Measurements from ENCODE around the gene ANKRD63.

The ANKRD63 gene

GRCh38 chr15:40263024-40263754 lies 19.7 kb downstream of the ANKRD63 start:
- DNase-seq (ENCODE audit: low read depth in 2 of 2, low spot score in 1 of 2), result no peak

DNA sequence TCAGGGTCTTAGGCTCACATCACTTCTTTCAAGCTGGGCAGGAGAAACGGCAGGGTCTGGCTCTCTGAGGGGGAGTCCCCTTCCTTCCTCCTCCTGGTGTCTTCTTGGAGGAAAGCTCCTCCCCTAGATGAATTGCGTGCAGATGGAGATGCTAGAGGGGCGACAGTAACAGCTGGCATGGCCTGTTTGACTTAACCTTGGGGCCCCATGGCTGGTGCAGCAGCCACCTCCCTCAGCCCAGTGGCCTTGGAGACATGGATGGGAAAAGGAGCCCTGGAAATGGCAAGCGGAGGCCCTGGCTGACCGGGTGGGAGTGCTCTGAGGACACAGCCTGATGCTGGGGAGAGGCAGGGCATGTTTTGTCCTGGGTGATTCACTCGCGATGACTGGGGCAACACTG lies 23.8 kb downstream of the ANKRD63 start:
- DNase-seq (ENCODE audit: low read depth in 2 of 2, low spot score in 1 of 2), result no peak

DNA sequence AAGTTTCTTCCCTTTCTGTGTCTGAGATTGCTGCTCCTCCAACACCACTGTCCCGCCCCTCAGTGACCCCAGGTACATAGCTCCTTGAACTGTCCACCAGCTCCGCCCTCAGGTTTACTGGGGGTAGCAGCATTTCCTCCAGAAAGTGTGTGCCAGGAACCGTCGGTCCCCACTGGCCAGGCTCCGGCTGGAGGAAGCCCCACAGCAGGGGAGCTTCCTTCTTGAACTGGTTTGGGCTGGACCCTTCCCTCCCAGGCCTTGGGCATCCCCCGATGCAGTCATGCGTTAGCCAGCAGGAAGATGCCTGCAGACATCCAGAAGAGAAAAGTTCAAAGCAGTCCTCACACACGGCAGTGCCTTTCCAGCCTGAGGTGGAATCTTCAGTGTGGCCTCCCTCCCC lies 24.3 kb downstream of the ANKRD63 start:
- no peak for DNase-seq (ENCODE audit: low read depth in 2 of 2, low spot score in 1 of 2)

- DNase-seq (ENCODE audit: low read depth in 2 of 2, low spot score in 1 of 2), result no peak
Observed at GRCh38 chr15:40257656-40258450, 25.0 kb downstream of the ANKRD63 start.

DNA sequence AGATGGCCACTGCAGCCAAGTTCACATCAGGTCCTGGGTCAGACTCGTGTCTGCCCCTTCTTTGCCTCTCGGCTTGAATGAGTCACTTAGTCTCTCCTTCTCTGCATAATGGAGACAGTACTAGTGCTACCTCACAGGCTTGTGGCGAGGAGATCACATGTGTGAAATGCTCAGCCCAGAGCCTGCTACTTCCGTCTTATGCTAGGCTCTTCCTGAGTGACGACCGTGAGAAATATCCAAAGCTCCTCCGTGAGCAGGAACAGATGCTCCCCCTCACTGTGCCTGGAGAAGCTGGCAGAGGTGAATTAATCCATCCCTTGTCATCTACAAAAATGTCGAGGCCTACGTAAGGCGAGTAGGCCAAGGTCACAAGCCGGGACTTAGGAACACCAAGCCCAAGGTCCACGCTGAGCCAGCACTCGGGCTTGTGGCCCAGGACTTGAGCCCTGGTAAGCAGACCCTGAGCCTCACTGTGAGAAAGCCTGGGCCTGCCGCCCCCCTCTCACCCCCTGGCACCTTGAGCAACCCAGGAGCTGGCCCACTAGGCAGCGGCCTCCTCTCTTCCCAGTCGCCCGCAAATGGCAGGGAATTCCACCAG lies 26.1 kb downstream of the ANKRD63 start:
- no peak for DNase-seq (ENCODE audit: low read depth in 2 of 2, low spot score in 1 of 2)

DNA sequence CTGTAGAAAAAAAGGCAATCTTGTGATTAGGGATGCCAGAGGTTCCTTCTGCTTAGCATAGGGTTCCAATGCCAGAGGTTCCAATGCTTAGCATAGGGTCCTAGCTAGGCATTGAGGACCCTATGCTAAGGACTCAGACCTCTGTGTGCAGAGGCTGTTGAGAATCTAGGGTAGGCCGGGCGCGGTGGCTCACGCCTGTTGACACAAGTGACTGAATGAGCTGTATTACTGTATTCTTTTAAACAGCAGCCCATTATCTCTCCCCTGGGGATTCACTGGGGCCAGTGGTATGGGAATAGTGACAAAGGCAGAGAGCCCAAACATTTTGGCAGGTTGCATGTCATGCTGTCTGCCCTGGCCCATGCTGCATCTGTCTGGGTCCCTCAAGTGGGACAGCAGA lies 27.8 kb downstream of the ANKRD63 start:
- no peak for DNase-seq (ENCODE audit: low read depth in 2 of 2, low spot score in 1 of 2)

DNA sequence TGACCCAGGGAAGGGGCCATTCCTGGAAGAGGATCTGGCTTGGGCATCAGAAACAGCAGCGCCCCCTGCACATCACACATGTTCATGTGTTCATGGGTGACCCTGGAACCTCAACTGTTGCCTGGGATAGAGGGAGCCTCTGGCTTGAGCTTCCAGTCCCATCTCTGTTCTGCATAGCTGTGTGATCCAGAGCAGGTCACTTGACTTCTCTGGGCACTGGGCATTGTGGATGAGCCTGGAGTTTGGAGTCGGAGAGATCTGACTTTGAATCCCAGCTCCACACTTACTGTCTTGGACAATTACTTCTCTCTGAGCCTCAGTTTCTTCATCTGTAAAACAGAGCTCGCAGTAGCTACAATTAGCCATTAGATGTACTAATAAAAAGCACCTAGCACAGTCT lies 28.4 kb downstream of the ANKRD63 start:
- no peak for DNase-seq (ENCODE audit: low read depth in 2 of 2, low spot score in 1 of 2)

DNA sequence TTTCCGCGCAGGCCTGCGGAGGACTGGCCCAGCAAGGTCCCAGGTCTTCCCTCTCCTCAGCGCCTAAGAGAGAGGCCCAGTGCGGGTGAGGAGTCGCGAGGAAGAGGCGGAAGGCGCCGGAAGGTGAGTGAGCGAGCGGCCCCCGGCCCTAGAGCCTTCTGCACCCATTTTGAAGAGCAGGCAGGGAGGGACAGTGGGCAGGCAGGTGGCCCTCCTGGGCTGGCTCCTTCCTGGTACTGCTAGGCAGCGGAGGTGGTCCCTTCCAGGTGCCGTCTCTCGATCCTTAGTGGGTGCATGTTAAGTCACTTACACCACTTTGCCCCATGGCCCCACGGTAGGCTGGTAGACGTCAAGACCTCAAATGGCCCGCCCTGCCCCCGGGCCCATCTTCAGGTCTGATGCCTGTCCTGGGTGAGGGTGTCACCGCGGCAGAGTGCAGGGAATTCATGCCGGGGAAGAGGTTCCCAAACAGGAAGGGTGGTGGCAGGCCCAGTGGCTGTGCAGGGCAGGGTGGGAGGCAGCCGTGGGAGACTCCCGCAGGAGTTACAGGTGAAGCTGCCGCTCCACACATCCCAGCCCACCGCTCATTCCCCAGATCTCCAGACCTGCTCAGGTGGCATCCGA lies 29.6 kb downstream of the ANKRD63 start:
- no peak for DNase-seq (ENCODE audit: low read depth in 2 of 2, low spot score in 1 of 2)

GRCh38 chr15:40252438-40253166 lies 30.3 kb downstream of the ANKRD63 start:
- no peak for DNase-seq (ENCODE audit: low read depth in 2 of 2, low spot score in 1 of 2)

DNA sequence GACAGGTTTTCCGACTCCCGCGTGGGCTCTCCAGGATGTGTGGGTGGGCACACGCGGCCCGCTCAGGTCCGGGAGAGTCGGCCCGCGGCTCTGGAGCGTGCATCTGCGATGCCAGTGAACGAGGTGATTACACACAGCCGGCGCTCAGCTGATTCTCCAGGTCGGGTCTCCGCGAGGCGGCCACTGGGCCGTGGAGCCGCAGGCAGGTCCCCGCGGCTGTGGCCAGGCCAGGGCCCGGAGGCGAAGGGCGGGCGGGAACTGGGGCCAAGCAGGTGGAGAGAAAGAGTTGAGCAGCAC lies 30.8 kb downstream of the ANKRD63 start:
- no peak for DNase-seq (ENCODE audit: low read depth in 2 of 2, low spot score in 1 of 2)

DNA sequence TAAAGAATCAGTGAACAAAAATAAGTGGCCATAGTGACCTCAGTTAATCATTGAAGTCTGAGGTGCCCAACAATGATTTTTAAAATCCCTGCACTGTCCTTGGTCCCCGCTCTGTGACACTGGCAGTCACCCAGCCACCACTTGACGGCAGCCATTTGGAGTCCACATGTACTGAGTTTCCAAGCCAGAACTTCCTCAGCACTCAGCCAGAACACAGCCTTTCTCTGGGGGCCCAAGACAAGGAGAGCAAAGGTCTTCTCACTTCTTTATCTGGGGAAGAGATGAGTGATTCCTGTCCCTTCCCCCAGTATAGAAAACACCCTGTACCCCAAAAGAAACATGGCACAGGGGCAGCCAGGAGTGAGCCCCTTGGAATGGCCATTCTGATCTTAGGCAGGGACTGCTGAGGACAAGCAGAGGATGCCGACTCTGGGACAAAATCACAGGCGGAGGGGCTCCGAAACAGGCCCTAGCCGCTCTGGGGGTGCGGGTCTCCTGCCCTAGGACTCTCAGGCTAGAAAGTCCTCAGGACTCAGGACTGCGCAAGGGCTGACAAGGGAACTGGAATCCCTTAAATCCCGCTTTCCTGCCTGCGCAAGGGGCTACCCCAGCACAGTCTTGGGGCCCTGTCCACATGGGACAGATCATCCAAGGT lies 31.3 kb downstream of the ANKRD63 start:
- no peak for DNase-seq (ENCODE audit: low read depth in 2 of 2, low spot score in 1 of 2)

DNA sequence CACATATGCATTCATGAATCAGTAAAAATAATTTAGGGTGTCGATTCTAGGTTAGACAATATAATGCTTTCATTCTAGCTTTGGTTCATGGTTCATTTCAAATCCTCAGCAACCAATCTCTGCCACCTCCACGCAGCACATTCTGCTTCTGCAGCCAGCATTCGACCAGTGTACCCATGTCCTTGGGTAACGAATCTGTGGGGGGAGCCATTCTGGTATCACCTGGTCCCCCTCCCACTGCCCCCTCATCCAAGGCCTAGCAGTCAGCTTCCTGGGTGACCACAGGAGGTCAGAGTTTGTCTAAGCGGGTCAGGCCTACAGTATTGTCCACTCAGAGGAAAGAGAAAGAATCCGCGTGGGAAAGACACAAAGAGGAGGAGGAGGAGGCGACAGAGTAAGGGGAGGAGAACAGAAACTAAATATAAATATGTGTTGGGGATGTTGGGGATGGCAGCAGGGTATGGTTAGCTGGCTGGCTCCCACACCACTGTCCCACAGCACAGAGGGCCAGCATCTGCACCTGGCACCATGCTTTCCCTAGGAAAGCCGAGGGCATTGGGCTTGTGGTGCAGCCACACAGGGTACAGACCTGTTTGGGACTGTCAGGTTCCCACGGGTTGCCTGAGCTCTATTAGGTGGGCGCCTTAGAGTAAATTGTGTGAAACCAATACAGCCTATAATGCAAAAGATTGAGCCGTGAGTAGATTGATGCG lies 31.9 kb downstream of the ANKRD63 start:
- DNase-seq (ENCODE audit: low read depth in 2 of 2, low spot score in 1 of 2), result no peak

DNA sequence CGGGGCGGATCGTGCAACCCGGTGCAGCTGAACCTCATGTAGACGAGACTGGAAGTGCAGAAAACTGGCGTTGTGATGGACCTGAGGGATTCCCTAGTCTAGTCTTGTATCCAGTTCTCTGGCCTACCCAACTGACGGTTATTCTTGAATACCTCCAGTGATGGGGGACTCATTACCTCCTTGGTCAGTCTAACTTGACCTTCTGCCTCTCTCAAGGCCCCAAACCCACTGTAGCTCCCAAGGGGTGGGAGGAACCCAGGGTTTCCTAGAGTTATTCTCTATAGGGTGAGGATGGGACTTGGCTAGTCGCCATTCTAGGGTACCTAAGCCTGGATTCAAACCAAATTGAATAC lies 32.6 kb downstream of the ANKRD63 start:
- DNase-seq (ENCODE audit: low read depth in 2 of 2, low spot score in 1 of 2), result no peak

DNA sequence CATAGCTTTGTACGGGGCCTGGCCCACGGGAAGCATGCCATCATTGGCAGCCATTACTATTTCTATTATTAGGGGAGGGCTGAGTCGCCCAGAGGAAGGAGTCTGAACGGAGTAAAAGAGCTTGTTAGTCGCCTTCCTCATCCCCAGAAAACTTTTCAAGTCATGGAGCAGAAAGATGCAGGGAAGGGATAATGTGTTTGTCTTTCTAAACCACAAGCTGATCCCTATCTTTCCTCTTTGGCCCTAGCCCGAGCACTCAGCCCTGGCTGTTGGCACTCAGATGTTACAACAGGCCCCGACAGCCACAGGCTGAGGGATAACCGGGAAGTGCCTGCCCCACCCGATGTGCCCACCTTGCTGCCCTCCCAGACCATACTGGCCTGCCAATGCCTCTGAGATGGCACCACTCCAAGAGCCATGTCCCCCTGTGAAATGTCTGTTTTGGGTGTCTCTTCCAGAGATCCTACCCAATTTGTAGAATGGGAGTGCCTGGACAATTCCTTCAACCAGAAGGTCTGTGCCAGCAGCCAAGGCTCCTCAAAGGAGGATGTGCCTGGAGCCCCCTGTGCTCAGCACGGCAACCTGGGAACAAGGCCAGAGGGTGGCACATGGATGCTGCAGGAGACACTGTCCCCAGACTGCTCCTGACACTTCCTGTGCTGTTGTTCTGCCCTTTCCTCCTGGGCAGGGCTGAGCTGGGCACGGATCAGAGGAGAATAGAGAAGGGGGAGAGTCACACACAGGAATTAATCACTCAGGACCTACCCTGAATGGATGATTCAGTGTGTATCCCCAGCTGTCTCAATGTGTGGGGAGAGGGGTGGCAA lies 33.2 kb downstream of the ANKRD63 start:
- DNase-seq (ENCODE audit: low read depth in 2 of 2, low spot score in 1 of 2), result no peak

DNA sequence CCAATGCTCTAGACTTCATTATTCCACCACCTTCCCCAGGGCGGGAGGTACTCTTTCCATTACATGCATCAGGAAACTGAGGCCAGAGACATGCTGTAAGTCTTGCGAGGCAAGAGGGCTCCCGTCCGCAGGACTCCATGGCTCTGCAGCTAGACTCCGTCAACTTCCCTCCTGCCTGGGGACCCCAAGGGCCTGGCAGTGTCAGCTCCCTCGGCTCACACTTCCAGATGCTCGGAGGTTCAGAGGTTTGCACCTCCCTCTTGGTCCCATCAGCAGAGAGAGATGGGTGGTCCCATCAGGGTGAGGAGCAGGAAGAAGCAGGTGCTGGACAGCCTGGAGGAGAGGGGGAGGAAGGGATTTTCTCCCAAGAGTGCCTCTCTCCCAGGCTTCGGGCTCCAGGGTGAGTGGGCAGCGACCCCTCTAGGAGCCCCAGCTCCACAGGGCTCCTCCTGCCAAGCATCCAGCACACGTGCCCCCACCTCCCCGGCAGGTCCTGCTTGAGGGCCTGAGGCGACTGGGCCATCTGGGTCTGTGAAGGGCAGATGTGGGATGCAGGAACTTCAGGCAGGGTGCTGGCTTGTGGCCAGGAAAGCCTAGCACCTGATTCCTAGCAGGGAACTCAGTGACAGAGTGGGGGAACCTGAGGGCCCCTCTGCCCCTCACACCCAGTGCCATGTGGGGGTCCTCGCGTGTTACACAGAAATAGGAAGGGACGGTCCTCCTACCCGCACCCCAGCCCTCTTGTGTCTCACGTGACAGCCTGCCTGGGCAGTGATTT lies 34.7 kb downstream of the ANKRD63 start:
- no peak for DNase-seq (ENCODE audit: low read depth in 2 of 2, low spot score in 1 of 2)

DNA sequence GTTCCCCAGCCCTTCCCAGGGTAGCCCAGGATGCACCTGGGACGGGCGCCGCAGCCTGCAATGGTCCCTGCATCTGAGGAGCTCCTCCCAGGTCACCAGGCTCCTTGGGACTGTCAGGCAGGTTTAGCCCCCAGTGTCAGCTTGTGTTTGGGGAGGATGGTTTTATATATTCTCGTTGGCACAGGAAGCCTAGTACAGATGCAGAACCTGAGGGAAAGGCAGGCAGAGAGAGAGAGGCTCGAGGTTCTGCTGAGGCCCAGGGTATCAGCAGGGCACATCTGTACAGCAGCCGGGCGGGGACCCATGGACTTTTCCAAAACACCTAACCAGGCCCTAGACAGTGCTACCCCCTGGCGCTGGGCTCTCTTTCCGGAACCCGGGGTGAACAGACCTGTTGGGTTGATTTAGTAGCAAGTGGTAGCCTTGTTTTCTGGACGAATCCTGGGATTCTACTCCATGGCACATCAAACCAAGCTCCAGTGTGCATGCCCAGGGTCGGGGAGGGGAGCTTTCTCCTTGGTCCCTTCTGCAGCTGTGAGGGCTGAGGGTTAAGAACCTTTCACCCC lies 35.4 kb downstream of the ANKRD63 start:
- no peak for DNase-seq (ENCODE audit: low read depth in 2 of 2, low spot score in 1 of 2)

DNA sequence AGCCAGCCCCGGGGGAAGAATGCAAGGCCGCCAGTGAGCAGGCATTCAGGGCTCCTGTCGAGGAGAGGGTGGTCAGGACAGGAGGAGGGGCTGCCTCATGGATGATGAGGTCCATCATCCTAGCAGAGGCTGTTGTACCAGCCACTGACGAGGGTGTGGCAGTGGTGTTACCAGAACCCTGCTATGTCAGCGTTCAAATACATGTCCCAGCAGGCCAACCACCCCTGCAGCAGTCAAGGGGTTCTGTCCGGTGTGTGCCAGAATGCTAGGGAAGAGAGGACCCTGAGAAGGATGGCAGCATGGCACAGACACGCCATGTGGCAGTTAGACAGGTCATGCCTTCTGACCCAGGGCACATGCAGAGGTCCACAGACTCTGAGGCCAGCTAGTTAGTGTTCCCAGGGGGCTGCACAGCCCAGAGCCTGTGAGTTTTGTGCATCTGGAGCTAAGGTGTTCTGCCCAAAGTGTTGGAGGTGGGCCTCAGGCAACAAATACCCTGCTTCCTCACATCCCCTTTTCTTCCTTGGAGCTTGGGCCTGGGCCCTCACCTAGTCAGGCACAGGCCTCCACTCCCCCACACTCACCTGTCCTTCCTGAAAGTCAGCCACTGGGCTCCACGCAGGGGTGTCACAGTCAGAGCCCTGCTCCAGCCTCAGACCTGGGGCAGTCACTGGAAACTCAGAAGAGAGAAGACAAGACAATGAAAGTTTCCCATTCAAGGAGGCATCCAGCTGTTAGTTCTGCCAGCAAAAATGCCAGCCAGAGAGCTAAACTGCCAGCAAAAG lies 36.2 kb downstream of the ANKRD63 start:
- DNase-seq (ENCODE audit: low read depth in 2 of 2, low spot score in 1 of 2), result no peak

Measured in stimulated activated CD8-positive, alpha-beta memory T cell treated with anti-CD3 and anti-CD28 coated beads, Interleukin-4, amount 100 ng/mL, for 4 hours (primary cell).